Measurements from ENCODE around the gene MRPS26.
"Not testable (repeated sequence)": the region's sequence is repeated elsewhere in the genome, so short reads cannot be mapped to it uniquely, and the experiment has no call there.

MRPS26 gene

DNA sequence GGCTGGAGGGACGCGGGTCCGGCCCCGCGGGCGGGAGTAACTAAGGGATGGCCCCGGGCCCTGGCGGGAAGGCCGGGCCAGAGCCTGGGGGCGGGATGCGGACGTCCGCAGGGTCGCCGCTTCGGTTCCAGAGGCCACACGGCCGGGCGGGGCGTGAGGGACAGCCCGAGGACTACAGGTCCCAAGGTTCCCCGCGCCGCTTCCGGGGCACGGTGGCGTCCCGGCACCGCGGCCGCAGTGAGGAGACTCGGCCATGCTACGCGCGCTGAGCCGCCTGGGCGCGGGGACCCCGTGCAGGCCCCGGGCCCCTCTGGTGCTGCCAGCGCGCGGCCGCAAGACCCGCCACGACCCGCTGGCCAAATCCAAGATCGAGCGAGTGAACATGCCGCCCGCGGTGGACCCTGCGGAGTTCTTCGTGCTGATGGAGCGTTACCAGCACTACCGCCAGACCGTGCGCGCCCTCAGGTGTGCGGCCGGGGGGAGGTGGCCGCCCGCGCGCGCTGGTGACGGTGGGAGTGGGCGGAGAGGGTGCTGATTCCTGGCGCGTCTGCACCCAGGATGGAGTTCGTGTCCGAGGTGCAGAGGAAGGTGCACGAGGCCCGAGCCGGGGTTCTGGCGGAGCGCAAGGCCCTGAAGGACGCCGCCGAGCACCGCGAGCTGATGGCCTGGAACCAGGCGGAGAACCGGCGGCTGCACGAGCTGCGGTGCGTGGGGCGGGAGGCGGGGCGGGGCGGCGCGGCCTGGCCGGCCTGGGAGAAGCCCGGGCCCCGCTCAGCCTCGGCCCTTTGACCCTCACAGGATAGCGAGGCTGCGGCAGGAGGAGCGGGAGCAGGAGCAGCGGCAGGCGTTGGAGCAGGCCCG, at the start of gene MRPS26:
Gene MRPS26 (plus strand): TSS at position 237 of the 861 bp plus-strand sequence. CDS start 17 bp downstream, at position 254.
- peak; percentile 81 for DNase-seq

DNA sequence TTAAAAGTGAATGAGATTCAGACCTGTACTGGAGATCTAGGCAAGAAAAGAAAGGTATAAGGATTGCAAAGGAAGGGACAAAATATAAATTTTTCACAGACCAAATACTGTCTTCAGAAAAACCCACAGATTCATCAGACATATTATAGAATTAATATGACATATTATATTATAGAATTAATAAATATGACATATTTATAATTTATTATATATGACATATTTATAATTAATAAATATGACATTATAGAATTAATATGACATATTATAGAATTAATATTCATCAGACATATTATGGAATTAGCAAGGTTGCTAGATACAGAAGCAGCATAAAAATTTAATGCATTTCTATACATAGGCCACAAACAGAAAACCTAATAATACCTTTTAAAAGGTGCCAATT, 47.1 kb upstream of the MRPS26 start:
- no peak for DNase-seq

DNA sequence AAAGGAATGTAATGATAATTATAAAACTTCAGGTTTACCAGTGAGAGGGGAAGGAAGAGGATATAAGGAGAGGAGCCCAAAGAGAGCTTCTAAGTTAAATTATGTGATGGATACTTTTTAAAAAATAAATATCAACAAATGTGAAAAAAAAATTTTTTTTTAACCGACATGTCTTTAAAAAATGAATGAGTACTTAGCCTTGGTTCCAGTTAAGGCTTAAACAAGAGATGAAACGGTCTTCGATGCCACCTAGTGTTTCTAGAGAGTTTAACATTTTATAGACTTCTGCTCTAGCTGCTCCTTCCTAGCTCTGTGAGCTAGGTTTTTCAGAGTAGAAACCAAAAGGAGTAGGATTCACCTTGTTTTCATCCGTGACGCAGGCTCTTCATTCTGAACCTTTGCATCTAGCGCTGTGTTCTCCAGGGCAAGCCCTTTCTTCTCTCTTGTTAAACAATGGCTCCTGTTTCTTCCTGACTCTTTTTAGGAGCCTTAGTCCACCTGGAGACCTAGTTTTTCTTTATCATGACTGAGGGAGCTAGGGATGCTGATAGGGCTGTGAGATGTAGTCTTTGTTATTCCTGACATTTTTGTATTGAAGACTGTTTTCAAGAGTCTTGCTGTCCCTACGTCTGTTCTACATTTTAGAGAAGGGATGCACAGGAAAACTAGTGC, 44.9 kb upstream of the MRPS26 start:
- no peak for DNase-seq

DNA sequence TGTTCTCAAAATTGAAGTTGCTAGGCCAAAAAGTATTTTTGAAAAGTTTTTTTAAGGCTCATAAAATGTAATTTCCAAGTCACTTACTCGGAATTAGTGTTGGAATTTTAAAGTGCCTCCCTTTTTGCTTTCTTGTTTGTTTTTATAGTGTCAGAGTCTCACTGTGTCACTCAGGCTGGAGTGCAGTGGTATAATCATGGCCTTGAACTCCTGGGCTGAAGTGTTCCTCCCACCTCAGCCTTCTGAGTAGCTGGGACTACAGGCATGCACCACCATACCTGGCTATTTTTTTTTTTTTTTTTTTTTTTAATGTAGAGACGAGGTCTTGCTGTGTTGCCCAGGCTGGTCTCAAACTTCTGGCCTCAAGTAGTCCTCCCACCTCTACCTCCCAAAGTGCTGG, 42.4 kb upstream of the MRPS26 start:
- DNase-seq = no peak

DNA sequence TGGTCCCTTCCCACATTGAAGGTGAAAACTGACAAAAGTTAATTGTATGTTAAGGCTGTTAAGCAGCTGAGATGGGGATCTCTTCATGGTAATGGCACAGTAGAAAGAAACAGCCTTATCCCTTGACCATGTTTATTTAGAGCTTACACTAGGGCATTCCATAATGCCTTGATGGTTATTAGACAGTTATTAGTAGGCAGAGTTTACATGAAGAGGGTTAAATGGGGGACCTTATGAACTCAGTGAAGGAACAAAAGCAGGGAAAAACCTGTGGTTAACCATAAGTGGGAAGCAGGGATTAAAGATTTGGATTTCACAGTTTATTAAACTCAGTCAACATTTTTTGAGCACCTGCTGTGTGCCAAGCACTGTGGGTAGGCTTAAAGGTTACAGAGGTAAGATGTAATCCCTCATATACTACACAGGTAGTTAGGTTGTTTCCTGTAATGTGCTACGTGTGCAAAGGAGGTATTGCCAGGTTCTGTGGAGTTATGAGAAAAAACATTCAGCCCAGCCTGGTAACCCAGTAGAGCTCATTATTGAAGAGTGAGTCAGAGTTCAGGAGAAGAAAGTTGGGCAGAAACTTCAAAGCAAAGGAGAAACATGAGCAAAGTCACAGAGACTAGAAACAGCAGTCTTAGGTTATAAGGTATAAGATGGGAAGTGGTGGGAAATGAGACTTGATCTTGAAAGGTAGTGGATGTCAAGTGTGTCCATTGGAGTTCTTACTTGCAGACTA, 34.7 kb upstream of the MRPS26 start:
- no peak for DNase-seq

DNA sequence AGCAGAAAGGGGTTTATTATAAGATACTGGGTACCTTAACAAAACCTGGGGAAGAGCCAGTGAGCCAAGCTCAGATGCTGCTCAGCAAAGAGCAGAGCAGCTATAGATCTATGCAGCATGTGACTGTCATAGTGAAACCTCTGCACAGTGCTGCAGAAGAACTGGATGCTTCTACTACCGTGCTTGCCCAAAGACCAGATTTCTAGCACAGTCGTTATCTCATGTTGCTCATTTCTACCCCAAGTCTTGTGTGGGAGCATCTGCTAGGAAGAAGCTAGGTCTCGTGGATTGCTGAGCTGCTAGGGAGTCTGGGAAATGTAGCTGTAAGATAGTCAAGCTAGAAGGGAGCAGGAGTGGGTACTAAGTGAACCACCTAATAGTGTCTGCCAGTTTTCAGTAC, 34.1 kb upstream of the MRPS26 start:
- no peak for DNase-seq

DNA sequence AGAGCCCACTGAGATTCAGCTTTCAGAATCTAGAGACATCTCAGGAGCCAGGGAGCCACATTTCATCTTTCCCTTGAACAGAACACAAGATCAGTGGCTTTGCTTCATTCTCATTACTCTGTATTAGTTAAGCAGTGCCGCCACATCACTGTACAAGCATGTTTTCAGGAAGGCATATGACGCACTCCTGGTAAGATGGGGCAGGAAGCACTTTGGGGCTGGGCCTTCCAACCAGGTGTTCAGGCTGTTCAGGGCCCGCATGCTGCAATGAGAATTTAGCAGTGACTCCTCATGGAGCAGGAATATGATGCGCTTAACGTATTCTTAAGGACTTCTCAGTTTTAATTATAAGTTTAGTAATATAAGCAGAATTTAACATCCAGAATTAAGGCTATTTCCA, 32.1 kb upstream of the MRPS26 start:
- no peak for DNase-seq

DNA sequence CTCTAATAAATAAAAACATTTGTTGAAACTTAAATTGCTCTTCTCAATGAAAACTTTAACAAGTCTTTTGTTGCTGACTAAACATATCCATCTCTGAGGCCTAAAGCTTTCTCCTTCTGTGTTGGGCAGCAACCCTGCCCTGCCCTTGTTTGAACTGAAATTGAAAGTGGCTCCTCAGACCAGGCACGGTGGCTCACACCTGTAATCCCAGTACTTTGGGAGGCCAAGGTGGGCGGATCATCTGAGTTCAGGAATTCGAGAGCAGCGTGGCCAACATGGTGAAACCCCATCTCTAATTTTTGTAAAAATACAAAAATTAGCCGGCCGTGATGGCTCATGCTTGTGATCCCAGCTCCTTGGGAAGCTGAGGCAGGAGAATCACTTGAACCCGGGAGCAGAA, 31.7 kb upstream of the MRPS26 start:
- no peak for DNase-seq

DNA sequence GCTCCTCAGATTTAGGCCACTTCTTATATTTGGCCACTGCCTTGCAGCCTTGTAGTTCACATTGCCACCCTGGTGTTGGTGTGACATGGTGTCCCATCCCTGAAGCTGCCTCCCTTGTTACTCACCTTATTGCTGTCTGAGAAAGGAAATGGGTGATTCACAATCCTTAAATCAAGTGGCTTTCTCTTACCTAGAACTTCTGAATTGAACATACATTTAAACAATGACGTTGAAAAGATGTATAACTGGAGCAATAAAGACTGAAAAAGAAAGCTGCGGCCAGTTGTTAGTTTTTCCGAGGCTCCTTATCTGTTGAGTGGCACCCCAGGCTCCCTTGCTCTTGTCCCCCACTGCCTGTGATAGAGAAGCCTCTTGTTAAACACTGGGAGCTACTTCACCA, 31.2 kb upstream of the MRPS26 start:
- no peak for DNase-seq

DNA sequence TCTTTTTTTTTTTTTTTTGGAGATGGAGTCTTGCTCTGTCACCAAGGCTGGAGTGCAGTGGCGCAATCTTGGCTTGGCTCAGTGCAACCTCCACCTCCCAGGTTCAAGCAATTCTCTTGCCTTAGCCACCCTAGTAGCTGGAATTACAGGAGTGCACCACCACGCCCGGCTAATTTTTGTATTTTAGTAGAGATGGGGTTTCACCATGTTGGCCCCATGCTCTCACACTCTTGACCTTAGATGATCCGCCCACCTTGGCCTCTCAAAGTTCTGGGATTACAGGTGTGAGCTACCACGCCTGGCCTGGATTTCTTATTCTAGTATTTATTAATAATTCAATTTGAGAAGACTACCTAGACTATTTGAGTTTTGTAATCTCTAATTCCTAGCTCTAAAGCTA, 30.6 kb upstream of the MRPS26 start:
- not testable (repeated sequence) for DNase-seq

DNA sequence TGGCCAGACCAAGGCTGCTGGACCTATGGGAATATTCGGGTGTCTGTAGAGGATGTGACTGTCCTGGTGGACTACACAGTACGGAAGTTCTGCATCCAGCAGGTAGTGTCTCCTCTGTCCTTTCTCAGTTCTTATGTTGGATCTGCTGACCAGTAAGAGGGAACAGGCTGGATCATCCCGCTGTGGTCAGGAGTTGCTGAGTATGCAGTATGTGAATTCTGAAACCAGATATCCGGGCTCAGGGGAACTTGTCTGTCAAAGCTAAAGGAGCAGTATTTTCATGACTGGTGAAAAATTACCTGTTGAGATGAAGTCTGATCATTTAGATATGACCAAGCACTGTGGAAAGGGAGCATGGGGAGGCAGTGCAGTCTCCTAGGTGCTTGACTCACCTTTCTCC, 24.5 kb upstream of the MRPS26 start:
- no peak for DNase-seq

DNA sequence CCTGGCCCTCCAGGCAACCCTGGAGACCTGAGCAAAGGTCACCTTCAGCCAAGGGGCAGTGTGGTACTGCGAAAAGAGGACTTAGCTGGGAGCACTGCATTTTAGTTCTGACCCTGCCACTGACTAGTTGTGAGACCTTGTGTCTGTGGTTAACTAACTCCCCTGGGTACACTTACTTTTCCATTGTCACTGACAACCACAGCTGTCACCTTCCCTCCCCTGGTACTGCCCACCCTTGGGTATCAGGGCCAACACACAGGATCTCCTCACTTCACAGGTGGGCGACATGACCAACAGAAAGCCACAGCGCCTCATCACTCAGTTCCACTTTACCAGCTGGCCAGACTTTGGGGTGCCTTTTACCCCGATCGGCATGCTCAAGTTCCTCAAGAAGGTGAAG, 24.1 kb upstream of the MRPS26 start:
- DNase-seq = no peak

DNA sequence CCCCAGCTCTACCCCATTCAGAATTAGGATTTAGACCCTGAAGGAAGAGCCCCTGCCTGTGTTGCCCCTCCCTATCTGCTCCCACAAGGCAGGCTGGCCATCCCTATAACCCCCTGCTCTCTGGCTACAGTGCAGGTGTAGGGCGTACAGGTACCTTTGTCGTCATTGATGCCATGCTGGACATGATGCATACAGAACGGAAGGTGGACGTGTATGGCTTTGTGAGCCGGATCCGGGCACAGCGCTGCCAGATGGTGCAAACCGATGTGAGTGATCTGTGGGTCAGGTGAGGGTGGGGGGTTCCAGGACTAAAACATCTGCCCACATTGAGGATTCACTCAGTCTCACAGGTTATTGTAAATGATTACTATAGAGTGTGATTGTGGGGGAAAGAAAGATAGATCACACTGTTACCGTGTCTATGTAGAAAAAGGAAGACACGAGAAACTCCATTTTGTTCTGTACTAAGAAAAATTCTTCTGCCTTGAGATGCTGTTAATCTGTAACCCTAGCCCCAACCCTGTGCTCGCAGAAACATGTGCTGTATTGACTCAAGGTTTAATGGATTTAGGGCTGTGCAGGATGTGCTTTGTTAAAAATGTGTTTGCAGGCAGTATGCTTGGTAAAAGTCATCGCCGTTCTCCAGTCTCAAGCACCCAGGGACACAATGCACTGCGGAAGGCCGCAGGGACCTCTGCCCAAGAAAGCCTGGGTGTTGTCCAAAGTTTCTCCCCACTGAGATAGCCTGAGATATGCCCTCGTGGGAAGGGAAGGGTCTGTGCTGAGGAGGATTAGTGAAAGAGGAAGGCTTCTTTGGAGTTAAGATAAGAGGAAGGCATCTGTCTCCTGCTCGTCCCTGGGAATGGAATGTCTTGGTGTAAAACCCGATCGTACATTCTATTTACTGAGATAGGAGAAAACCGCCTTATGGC, 23.0 kb upstream of the MRPS26 start:
- not testable (repeated sequence) for DNase-seq

DNA sequence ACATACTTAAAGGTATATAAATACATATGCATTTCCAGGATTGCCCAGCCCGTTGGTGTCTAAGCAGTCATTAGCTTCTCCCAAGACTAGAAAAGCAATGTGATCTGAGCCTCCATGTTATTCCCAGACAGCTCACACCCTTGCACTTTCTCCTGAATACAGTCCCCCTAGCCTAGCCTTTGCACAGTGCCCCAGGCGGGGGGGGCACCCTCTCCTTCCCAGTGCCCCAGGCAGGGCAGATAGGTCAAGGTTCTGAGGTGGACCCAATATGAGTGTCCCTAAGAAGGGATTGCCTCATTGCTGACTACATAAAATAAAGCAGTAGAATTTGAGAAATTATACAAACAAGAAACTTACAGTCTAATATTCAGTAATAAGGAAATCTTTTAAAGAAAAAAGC, 17.9 kb upstream of the MRPS26 start:
- DNase-seq = no peak

DNA sequence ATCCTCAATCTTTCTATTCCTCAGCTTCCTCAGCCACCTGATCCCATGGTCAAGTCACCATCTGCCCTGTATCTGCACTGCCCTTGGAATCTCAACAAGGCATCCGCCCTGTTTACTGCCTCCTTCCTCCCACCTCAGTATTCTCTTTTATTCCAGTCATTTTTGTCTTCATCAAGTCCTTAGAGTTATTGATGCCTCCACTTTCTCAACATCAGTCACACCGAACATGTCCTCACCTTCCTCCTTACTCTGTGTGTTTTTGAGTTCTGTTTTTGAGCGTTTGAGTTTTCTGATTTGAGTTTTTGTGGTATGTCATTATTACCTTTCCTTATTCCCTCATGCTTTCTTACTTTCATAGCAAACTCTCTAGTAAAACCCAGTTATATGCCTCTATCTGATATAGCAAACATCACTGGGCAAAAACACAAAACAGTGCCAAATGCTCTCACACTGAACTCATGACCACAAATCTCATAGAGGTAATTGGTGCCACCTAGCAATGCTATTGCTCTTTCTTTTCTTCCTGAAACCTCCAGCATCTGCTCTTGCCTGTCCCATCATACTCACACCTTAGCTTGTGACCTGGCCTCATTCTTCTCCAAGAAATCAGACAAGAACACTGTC, 14.2 kb upstream of the MRPS26 start:
- DNase-seq = no peak

DNA sequence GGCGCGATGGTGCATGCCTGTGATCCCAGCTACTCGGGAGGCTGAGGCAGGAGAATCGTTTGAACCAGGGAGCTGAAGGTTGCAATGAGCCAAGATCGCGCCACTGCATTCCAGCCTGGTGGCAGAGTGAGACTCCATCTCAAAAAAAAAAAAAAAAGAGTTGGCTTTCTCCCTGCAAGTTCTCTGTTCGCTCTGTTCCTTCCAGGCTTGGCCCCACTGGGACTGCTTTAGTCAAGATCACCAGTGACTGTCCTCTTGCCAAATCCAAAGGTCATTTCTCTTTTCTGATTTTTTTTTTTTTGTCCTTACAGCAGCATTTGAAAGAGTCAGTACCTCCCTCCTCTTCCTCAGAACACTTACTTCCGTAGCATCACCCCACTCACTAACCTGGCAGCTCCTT, 13.2 kb upstream of the MRPS26 start:
- no peak for DNase-seq

DNA sequence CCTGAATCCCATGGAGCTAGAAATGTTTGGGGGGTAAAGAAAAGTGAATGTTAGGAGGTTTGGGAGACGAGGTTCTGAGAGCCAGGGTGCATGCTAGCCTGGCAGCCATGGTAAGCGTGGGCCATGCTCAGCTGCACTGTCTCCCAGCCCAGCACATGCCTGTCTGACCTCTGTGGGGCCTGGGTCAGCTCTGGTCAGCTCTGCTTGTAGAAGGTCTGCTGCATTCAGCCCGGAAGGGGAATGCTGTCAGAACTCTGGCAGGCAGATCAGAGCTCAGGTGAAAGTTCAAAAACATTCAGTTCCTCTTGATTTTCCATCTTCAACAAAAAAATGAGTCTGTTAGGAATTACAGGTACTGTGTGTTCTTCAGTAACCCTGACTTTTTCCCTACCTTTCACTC, 8.2 kb upstream of the MRPS26 start:
- DNase-seq = no peak

DNA sequence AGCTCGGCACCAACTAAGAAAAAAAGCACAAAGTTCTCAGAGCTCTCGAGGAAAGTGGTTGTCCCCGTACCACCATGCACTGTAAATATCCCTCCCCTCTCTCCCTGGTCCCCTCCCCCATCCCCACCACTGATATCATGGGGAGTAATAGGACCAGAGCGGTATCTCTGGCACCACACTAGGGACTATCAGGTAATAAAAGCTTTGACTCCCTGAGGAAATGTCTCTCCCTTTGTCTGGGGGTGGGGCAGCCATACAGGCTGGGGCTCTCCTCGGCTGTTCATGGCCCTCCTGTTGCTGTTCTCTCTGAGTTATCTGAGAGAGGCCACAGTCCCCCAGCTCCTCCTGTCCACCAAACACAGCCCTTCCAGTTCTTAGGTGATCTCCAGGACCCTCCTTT, 7.4 kb upstream of the MRPS26 start:
- DNase-seq = no peak

DNA sequence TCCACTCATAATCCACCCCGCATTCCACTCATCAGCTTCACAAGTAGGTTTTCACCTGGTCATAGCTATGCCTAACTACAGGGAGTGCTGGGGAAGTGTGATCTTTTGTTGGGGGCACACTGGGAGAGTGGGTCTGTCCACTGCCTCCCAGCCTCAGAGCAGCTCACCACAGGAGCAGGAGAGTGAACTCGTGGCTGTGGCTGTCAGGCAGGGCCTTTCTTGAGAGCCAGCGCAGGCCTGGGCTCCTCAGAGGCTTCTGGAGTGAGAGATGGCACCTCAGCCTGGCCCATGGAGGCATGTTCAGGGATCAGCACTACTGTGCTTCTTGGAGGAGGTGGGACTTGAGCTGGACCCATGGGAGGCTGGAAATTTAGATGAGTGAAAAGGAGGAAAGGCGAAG, 6.4 kb upstream of the MRPS26 start:
- no peak for DNase-seq

DNA sequence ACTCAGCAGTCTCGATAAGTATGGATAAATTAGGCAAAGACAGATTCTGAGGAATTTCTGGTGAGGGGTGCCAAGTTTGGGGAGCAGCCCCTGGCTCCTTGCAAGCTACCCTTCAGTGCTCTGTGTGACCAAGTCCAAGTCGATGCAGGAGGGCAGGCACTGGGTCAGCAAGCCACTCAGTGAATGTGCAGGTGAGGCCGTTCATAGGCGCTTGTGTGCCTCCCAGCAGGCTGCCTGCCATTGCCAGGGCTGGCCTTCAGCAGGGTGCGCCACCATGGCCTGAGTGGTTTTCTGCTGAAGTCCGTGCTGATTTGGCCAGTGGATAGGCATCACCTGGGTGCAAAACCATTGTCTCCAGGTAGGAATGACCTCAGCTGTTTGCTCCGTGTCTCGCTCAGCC, 5.8 kb upstream of the MRPS26 start:
- no peak for DNase-seq

DNA sequence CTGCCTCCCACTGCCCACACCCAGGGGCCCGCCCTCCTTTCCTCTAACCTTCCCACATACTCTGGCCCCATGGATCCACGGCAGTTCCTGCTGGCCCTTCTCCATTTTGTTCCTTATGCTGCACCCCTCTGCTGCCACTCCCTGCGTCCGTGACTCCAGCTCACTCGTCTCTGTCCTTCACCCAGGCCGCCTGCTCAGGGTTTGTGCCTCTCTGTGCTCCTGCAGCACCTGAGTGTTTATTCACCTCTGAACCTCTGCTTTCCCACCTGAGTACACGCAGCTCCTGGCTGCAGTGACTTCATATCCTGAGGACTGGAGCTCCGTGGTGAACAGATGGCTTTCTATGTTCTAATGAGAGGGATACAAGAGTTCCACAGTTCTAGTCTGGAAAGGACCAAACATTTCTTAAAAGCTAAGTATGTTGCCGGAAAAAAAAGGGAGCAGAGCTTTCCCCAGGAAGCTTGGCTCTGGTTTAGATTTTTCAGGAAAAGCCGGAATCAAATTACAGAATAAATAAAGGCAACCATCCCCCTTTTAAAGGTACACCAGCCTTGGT, 3.9 kb upstream of the MRPS26 start:
- no peak for DNase-seq

DNA sequence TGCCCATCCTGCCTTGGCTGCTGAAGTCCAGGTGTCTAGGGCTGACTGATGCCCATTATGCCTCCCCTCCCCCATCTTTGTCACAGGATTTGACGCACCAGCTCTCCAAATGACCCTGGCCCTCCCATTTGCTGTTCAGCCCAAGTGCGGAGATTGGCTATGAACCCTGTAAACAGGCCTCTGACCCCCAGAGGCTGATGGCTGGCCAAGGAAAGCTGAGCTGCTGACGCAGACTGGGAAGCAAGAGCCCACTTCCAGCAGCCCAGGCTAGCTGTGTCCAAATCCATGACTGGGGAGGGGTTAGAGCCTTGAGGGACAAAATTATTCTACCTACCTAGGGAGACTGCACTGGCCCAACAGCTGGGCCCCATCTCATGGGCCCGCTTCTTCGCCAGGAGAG, 3.2 kb upstream of the MRPS26 start:
- no peak for DNase-seq

All from GOT3 (cell line).